ENCODE results near the gene LRCH3. TPM values are rescaled to one million over a fixed set of nuclear protein-coding genes. Genes with fewer than 3 reads are reported as not detected.

Gene LRCH3
- total RNA-seq: 10 to 100 TPM; 70.2 to 81.8 TPM
- 10 to 100 TPM; 11.7 to 20.4 (median 16.6) TPM for polyA plus RNA-seq
- total RNA-seq: 46.2 to 95.0 (median 74.0) reads per million in 6 experiments

- DNase-seq: peak; percentile 71 to 89 (median 84)
- POLR2A ChIA-PET: interaction anchor here (0.6 to 2.1 kb wide), 5 partner anchors 8 to 159 kb away, joined by 3 to 24 read pairs (median 4); partner anchors contain the start of genes FYTTD1 and RPL35A
- Mint-ChIP-seq H3K4me1 (peaks cover 13 to 49% (median 37%) of the 10 kb centered on the region in 4 donors), H3K4me3 (peak within 1 kb of the TSS; percentile 88 to 99 (median 94)), H3K27ac (peak within 1 kb of the TSS; percentile 95 to 99 (median 98)), H3K9me3 (no peaks in the 10 kb centered on the region), H3K27me3 (no peaks in the 10 kb centered on the region), H3K36me3 (peaks cover 0 to 6% (median 2%) of the 10 kb centered on the region in 3 donors)
- ATAC-seq: peak; percentile 81 to 83
Measured at GRCh38 chr3:197791113-197791891, at the start of gene LRCH3. TSS of gene LRCH3 (plus strand) at chr3:197791254. CDS start at chr3:197791279, 25 bp downstream.

GRCh38 chr3:197742787-197743186 lies 48.3 kb upstream of the LRCH3 start:
- no peak overlapping the region for H3K4me3 Mint-ChIP-seq
- H3K4me1 Mint-ChIP-seq: peaks cover 0 to 14% (median 2%) of the 10 kb centered on the region in 4 donors
- ATAC-seq (no peak), DNase-seq (no peak)
- POLR2A ChIA-PET: interaction anchor here (0.9 to 1.0 kb wide), 2 partner anchors 31 to 46 kb away, joined by 3 read pairs; no protein-coding TSS in a partner anchor
- H3K9me3 Mint-ChIP-seq: no peaks in the 10 kb centered on the region
- H3K27me3 Mint-ChIP-seq: no peaks in the 10 kb centered on the region
- peak overlapping the region in 1 of 10 donors; percentile 8 for H3K27ac Mint-ChIP-seq
- H3K36me3 Mint-ChIP-seq: no peaks in the 10 kb centered on the region

GRCh38 chr3:197746209-197746608 lies 44.8 kb upstream of the LRCH3 start:
- ATAC-seq: no peak
- POLR2A ChIA-PET: no interaction called here
- no peak for DNase-seq
- Mint-ChIP-seq H3K9me3 (no peaks in the 10 kb centered on the region), H3K4me1 (peaks cover 12 to 30% (median 21%) of the 10 kb centered on the region in 4 donors), H3K36me3 (no peaks in the 10 kb centered on the region), H3K27ac (peak overlapping the region in 1 of 10 donors; percentile 66), H3K4me3 (no peak overlapping the region), H3K27me3 (no peaks in the 10 kb centered on the region)

- H3K27ac Mint-ChIP-seq: peak overlapping the region in 4 of 10 donors; percentile 10 to 88 (median 74)
- H3K9me3 Mint-ChIP-seq: no peaks in the 10 kb centered on the region
- H3K36me3 Mint-ChIP-seq: no peaks in the 10 kb centered on the region
- DNase-seq: no peak
- POLR2A ChIA-PET: no interaction called here
- H3K4me1 Mint-ChIP-seq: peaks cover 14 to 35% (median 24%) of the 10 kb centered on the region in 4 donors
- peak overlapping the region in 2 of 10 donors; percentile 26 to 34 for H3K4me3 Mint-ChIP-seq
- ATAC-seq: no peak
- no peaks in the 10 kb centered on the region for H3K27me3 Mint-ChIP-seq
Measured at GRCh38 chr3:197746801-197747237, 44.2 kb upstream of the LRCH3 start.

GRCh38 chr3:197748597-197749314 lies 42.3 kb upstream of the LRCH3 start:
- DNase-seq (no peak), ATAC-seq (no peak)
- POLR2A ChIA-PET: interaction anchor here (0.8 to 3.0 kb wide), 5 partner anchors 11 to 193 kb away, joined by 3 to 26 read pairs (median 7); partner anchors contain the start of genes BDH1, LRCH3 and RUBCN
- Mint-ChIP-seq H3K4me1 (peaks cover 21 to 49% (median 39%) of the 10 kb centered on the region in 4 donors), H3K9me3 (no peaks in the 10 kb centered on the region), H3K27me3 (no peaks in the 10 kb centered on the region), H3K36me3 (no peaks in the 10 kb centered on the region), H3K4me3 (peak overlapping the region; percentile 88 to 100 (median 98)), H3K27ac (peak overlapping the region; percentile 95 to 100 (median 98))

- Mint-ChIP-seq H3K4me1 (peaks cover 25 to 54% (median 44%) of the 10 kb centered on the region in 4 donors), H3K4me3 (peak overlapping the region; percentile 88 to 100 (median 98)), H3K36me3 (peaks cover 0 to 3% (median 0%) of the 10 kb centered on the region in 3 donors), H3K27ac (peak overlapping the region; percentile 95 to 100 (median 98)), H3K27me3 (no peaks in the 10 kb centered on the region), H3K9me3 (no peaks in the 10 kb centered on the region)
- POLR2A ChIA-PET: interaction anchor here (0.8 to 3.0 kb wide), 5 partner anchors 11 to 194 kb away, joined by 3 to 26 read pairs (median 7); partner anchors contain the start of genes BDH1, LRCH3 and RUBCN
- peak in 9 of 10 donors; percentile 46 to 89 (median 82) for DNase-seq
- ATAC-seq: peak; percentile 68 to 78
Measured at GRCh38 chr3:197749315-197749600, 41.8 kb upstream of the LRCH3 start.

GRCh38 chr3:197749601-197750395 lies 41.3 kb upstream of the LRCH3 start, which contains the start of gene FYTTD1:
TSS of gene FYTTD1 (plus strand) at chr3:197749883. CDS start at chr3:197749972, 89 bp downstream.
- peak; percentile 81 to 90 (median 86) for DNase-seq
- Mint-ChIP-seq H3K4me1 (peaks cover 26 to 58% (median 49%) of the 10 kb centered on the region in 4 donors), H3K9me3 (no peaks in the 10 kb centered on the region), H3K36me3 (peaks cover 0 to 3% (median 0%) of the 10 kb centered on the region in 3 donors), H3K27me3 (no peaks in the 10 kb centered on the region), H3K4me3 (peak within 1 kb of the TSS; percentile 88 to 100 (median 98)), H3K27ac (peak within 1 kb of the TSS; percentile 96 to 100 (median 98))
- peak; percentile 79 to 83 for ATAC-seq
- POLR2A ChIA-PET: interaction anchor here (0.8 to 3.0 kb wide), 9 partner anchors 12 to 194 kb away, joined by 3 to 26 read pairs (median 6); partner anchors contain the start of genes BDH1, LRCH3 and RUBCN

- POLR2A ChIA-PET: interaction anchor here (0.8 to 3.0 kb wide), 6 partner anchors 14 to 98 kb away, joined by 3 to 24 read pairs (median 6); partner anchors contain the start of genes LRCH3 and RUBCN
- Mint-ChIP-seq H3K36me3 (peaks cover 0 to 3% (median 0%) of the 10 kb centered on the region in 3 donors), H3K27ac (peak overlapping the region; percentile 91 to 97 (median 96)), H3K9me3 (no peaks in the 10 kb centered on the region), H3K4me1 (peaks cover 28 to 62% (median 53%) of the 10 kb centered on the region in 4 donors), H3K4me3 (peak overlapping the region; percentile 88 to 99 (median 96)), H3K27me3 (no peaks in the 10 kb centered on the region)
- DNase-seq (peak; percentile 33 to 73 (median 52)), ATAC-seq (peak; percentile 43 to 48)
Measured at GRCh38 chr3:197750396-197750831, 40.6 kb upstream of the LRCH3 start.

GRCh38 chr3:197750858-197751737 lies 40.0 kb upstream of the LRCH3 start:
- H3K4me1 Mint-ChIP-seq: peaks cover 32 to 63% (median 58%) of the 10 kb centered on the region in 4 donors
- ATAC-seq (no peak), DNase-seq (peak in 6 of 10 donors; percentile 4 to 38 (median 14))
- H3K4me3 Mint-ChIP-seq: peak overlapping the region; percentile 88 to 99 (median 96)
- H3K27me3 Mint-ChIP-seq: no peaks in the 10 kb centered on the region
- H3K9me3 Mint-ChIP-seq: no peaks in the 10 kb centered on the region
- peaks cover 0 to 4% (median 0%) of the 10 kb centered on the region in 3 donors for H3K36me3 Mint-ChIP-seq
- POLR2A ChIA-PET: interaction anchor here (0.8 to 3.0 kb wide), 6 partner anchors 15 to 97 kb away, joined by 3 to 24 read pairs (median 6); partner anchors contain the start of genes LRCH3 and RUBCN
- peak overlapping the region; percentile 91 to 97 (median 96) for H3K27ac Mint-ChIP-seq

- Mint-ChIP-seq H3K4me1 (peaks cover 36 to 68% (median 62%) of the 10 kb centered on the region in 4 donors), H3K9me3 (no peaks in the 10 kb centered on the region), H3K27me3 (no peaks in the 10 kb centered on the region), H3K27ac (peak overlapping the region; percentile 48 to 90 (median 86)), H3K4me3 (peak overlapping the region; percentile 66 to 97 (median 79)), H3K36me3 (peaks cover 0 to 14% (median 0%) of the 10 kb centered on the region in 3 donors)
- ATAC-seq: no peak
- POLR2A ChIA-PET: interaction anchor here (2.4 kb wide), 1 partner anchor 16 kb away, joined by 12 read pairs; the partner anchor contains the start of gene RUBCN
- no peak for DNase-seq
Measured at GRCh38 chr3:197752107-197752506, 38.9 kb upstream of the LRCH3 start.
